K562 (cell line): ENCODE results near the gene SHISA7. TPM values are rescaled to one million over a fixed set of nuclear protein-coding genes. Genes with fewer than 3 reads are reported as not detected.
A peak's percentile ranks its signal among the peaks of the same experiment; 100 is the strongest.

Experiments
- ATAC-seq: fragments of 200-7000 bp; cut with Tn5 transposase; 3 replicates; pipeline ENCODE4 v1.9.1; 2020; ENCODE audit warnings: moderate library complexity
- BruUV-seq: library from RNA; stranded (reverse); fragments of 400-500 nt; replicated peaks from 2 replicates; lab custom pipeline; 2021; lab: Mats Ljungman, UMichigan
- CTCF ChIA-PET: fragments of 300-600 bp; formaldehyde crosslinking; extraction: SDS; loops from one replicate; lab custom pipeline; 2021; ENCODE audit warnings: low intra/inter-chr PET ratio; lab: Yijun Ruan, JAX
- POLR2A ChIA-PET: fragments of 300-600, 350-650 bp; sonication (Branson Sonifier 250); formaldehyde crosslinking; extraction: SDS; loops from one replicate; lab custom pipeline; 2021; ENCODE audit warnings: antibody characterized with exemption, inconsistent platforms; lab: Yijun Ruan, JAX
- DNase-seq, 4 experiments: peaks; one replicate each; pipeline versions ENCODE4 v3.0.0 to v3.0.0-alpha.2; 2011 to 2018; ENCODE audit warnings: low spot score in 3 of 4, mixed read lengths in 3 of 4; ENCODE audit errors: extremely low read depth in 1 of 4
- FAIRE-seq: peaks from 2 replicates; lab custom pipeline; 2011; peaks lifted over from hg19 to GRCh38; lab: Jason Lieb, UNC
- H2AFZ ChIP-seq: 2 replicates; pipeline ENCODE4 v1.6.0; 2011; ENCODE audit warnings: low read depth, low read length, control low read depth, inconsistent platforms
- H3K27ac ChIP-seq: fragments of 200-600 bp; 3 replicates; pipeline ENCODE4 v1.8.0; 2011; ENCODE audit warnings: low read depth, mild to moderate bottlenecking, control low read depth, inconsistent platforms, low read length, moderate library complexity, mixed read lengths; ENCODE audit errors: extremely low read depth
- H3K27me3 ChIP-seq, 2 experiments: fragments of 300-600 bp in 1 of 2; 2 replicates in 1 of 2; 3 replicates in 1 of 2; pipeline versions ENCODE4 v1.6.0 to v1.8.0; 2011; ENCODE audit warnings: inconsistent platforms in 2 of 2, low read length in 2 of 2, mild to moderate bottlenecking in 1 of 2, mixed read lengths in 1 of 2, moderate library complexity in 1 of 2; ENCODE audit not compliant: control insufficient read depth in 2 of 2, insufficient read depth in 2 of 2
- H3K36me3 ChIP-seq: fragments of 300-600 bp; 3 replicates; pipeline ENCODE4 v1.8.0; 2011; ENCODE audit warnings: mild to moderate bottlenecking, low read length, inconsistent platforms; ENCODE audit not compliant: control insufficient read depth, insufficient read depth
- H3K4me1 ChIP-seq, 2 experiments: fragments of 200-600 bp in 1 of 2; replicated peaks in 1 of 2; 2 replicates in 1 of 2; 3 replicates in 1 of 2; pipeline versions ENCODE4 v1.5.1 to v1.8.0; 2011; ENCODE audit warnings: inconsistent platforms in 2 of 2, low read length in 2 of 2, mild to moderate bottlenecking in 1 of 2, mixed read lengths in 1 of 2, moderate library complexity in 1 of 2; ENCODE audit not compliant: control insufficient read depth in 2 of 2, insufficient read depth in 2 of 2
- H3K4me2 ChIP-seq: 2 replicates; pipeline ENCODE4 v1.6.1; 2011; ENCODE audit warnings: low read length, control low read depth, inconsistent platforms, mixed read lengths; ENCODE audit not compliant: insufficient read depth
- H3K4me3 ChIP-seq: fragments of 200-600 bp; sonication (generic), shearing (Covaris generic); 2 replicates; pipeline ENCODE4 v1.5.1; 2016; ENCODE audit warnings: control low read depth, inconsistent platforms
- H3K79me2 ChIP-seq: fragments of 200-600 bp; 3 replicates; pipeline ENCODE4 v1.8.0; 2011; ENCODE audit warnings: low read length, inconsistent platforms; ENCODE audit not compliant: control insufficient read depth, insufficient read depth
- H3K9ac ChIP-seq, 2 experiments: 2 replicates each; pipeline versions ENCODE4 v1.6.0 to v1.6.1; 2011; ENCODE audit warnings: low read depth in 2 of 2, low read length in 2 of 2, control low read depth in 1 of 2, inconsistent platforms in 1 of 2, mild to moderate bottlenecking in 1 of 2, mixed read lengths in 1 of 2; ENCODE audit not compliant: insufficient read depth in 1 of 2
- H3K9me1 ChIP-seq: one replicate; pipeline ENCODE4 v1.6.0; 2011; ENCODE audit warnings: inconsistent platforms, mild to moderate bottlenecking, low read length, moderate library complexity; ENCODE audit not compliant: control insufficient read depth, insufficient read depth
- H3K9me3 ChIP-seq: replicated peaks from 2 replicates; pipeline ENCODE4 v1.5.1; 2011; ENCODE audit warnings: low read depth, low read length, inconsistent platforms; ENCODE audit not compliant: control insufficient read depth, insufficient read depth
- H4K20me1 ChIP-seq: replicated peaks from 2 replicates; pipeline ENCODE4 v1.6.1; 2011; ENCODE audit warnings: low read length, inconsistent platforms, mixed read lengths; ENCODE audit not compliant: control insufficient read depth, insufficient read depth
- HNRNPL ChIP-seq: fragments of 200-400 bp; formaldehyde crosslinking; IDR thresholded peaks from 2 replicates; pipeline ENCODE4 v1.6.1; 2017; ENCODE audit warnings: low read depth, mild to moderate bottlenecking, low read length
- IRF9 ChIP-seq: fragments of 450-650 bp; IDR thresholded peaks from 2 replicates; pipeline ENCODE4 v1.6.1; 2016; ENCODE audit warnings: missing biosample characterization, missing genetic modification characterization
- NR1H2 ChIP-seq: sonication (generic); formaldehyde crosslinking; IDR thresholded peaks from 2 replicates; pipeline ENCODE4 v1.4.0; 2020; ENCODE audit warnings: mild to moderate bottlenecking, missing genetic modification reagents
- POLR2G ChIP-seq: fragments of 200-400 bp; formaldehyde crosslinking; IDR thresholded peaks from 2 replicates; pipeline ENCODE4 v1.6.1; 2017; ENCODE audit warnings: low read depth, mild to moderate bottlenecking, antibody characterized with exemption, low read length, moderate library complexity
- ZBTB33 ChIP-seq: sonication (generic); formaldehyde crosslinking; IDR thresholded peaks from 2 replicates; pipeline ENCODE4 v1.8.1; 2023; ENCODE audit warnings: mild to moderate bottlenecking, missing genetic modification reagents
- WGBS: fragments of 100-300 bp; shearing (Covaris generic); methylation state at CpG from one replicate; pipeline ENCODE4 v1.1.6; 2016; ENCODE audit warnings: low coverage, mixed read lengths; ENCODE audit not compliant: insufficient coverage; ENCODE audit errors: missing lambda C conversion rate; 5-methylcytosine and 5-hydroxymethylcytosine counted together
- in situ Hi-C: fragments of 300-500 bp; cut with MboI; formaldehyde crosslinking; loops from 4 replicates; pipeline ENCODE4 v1.15.0; 2018; ENCODE audit warnings: inconsistent platforms, mixed read lengths
- intact Hi-C: fragments of 100-400 bp; cut with micrococcal nuclease; formaldehyde crosslinking; loops from 2 replicates; pipeline ENCODE4 v1.14.2; 2022
- polyA plus RNA-seq, 8 experiments: library from polyadenylated mRNA; depleted of rRNA in 4 of 8; stranded (reverse) in 5 of 8; unstranded in 3 of 8; fragments of >200 nt; fragmentation: Nextera tagmentation in 2 of 8; fragmentation: Illumina TruSeq in 1 of 8; extraction: Ambion mirVana in 2 of 8; extraction: Trizol in 1 of 8; gene quantifications; 2 replicates each; pipeline versions ENCODE4 v1.2.1 to v1.2.3, GENCODE V29; 2011 to 2014; ENCODE audit warnings: inconsistent platforms in 1 of 8, missing spikeins in 1 of 8
- total RNA-seq, 7 experiments: library from RNA; depleted of rRNA in 6 of 7; stranded (reverse); fragments of >200 nt in 6 of 7; fragmentation: Illumina TruSeq in 2 of 7; extraction: Trizol in 2 of 7; gene quantifications; 2 replicates each; pipeline versions ENCODE4 v1.2.1 to v1.2.3, GENCODE V29; 2011 to 2021; ENCODE audit warnings: low replicate concordance in 1 of 7

SHISA7 gene
- total and polyA plus RNA-seq, 9 of the 15 experiments (the other 6 are each of a cell fraction or from before 2014, with no cell fraction given), result 0.01 to 0.40 (median 0.07) TPM

GRCh38 chr19:55489711-55490477 lies 46.8 kb upstream of the SHISA7 start:
- FAIRE-seq (no peak), ATAC-seq (no peak), DNase-seq (no peak)
- Histone ChIP-seq H3K27me3 (peaks cover 0 to 4% of the 10 kb centered on the region in 2 experiments; a peak in 1 of 5 replicates), H3K36me3 (peaks cover 4% of the 10 kb centered on the region; the same call in 2 of the 3 replicates), H3K4me2 (no peak overlapping the region), H3K4me3 (no peak overlapping the region), H3K79me2 (peaks cover 12% of the 10 kb centered on the region; the same call in 2 of the 3 replicates), H3K9me1 (no peaks in the 10 kb centered on the region), H3K9ac (peak overlapping the region in 1 of 2 experiments; percentile 24; a peak in 2 of 4 replicates), H3K4me1 (peaks cover 37 to 88% of the 10 kb centered on the region in 2 experiments), H4K20me1 (no peaks in the 10 kb centered on the region), H2AFZ (no peak overlapping the region), H3K27ac (no peak overlapping the region), H3K9me3 (no peaks in the 10 kb centered on the region)
- ChIA-PET POLR2A (interaction anchor here (0.6 to 2.3 kb wide), 6 partner anchors 9 to 106 kb away, joined by 3 to 5 read pairs (median 3); partner anchors contain the start of gene TMEM238), CTCF (no interaction called here)
- in situ Hi-C loops, result no loop called here
- TF ChIP-seq NR1H2 (CRISPR knock-in tag), result no peak
- WGBS, result 57% methylated on average over 19 of the region's 21 CpGs
- BruUV-seq, result no TSS peak
- intact Hi-C loops, result no loop called here

- TF ChIP-seq POLR2G, result peak; percentile 76
- peak; percentile 78; the same call in 1 of the 2 replicates for TF ChIP-seq HNRNPL
- TF ChIP-seq ZBTB33 (CRISPR knock-in tag), result peak; percentile 96
- no peak for TF ChIP-seq IRF9
- ChIA-PET CTCF (no interaction called here), POLR2A (interaction anchor here (0.6 to 2.3 kb wide), 4 partner anchors 10 to 105 kb away, joined by 3 to 5 read pairs (median 3); partner anchors contain the start of gene TMEM238)
- no peak overlapping the region for H3K27ac ChIP-seq
- H4K20me1 ChIP-seq, result no peaks in the 10 kb centered on the region
- peaks cover 29 to 89% of the 10 kb centered on the region in 2 experiments for H3K4me1 ChIP-seq
- peak in 2 of 4 experiments; percentile 30 to 33 for DNase-seq
- no peak overlapping the region for H3K4me3 ChIP-seq
- in situ Hi-C loops, result no loop called here
- no TSS peak for BruUV-seq
- ATAC-seq, result no peak
- 81% methylated on average over 24 of the region's 36 CpGs for WGBS
- FAIRE-seq, result no peak
- H2AFZ ChIP-seq, result no peak overlapping the region
- H3K9me3 ChIP-seq, result no peaks in the 10 kb centered on the region
- peaks cover 0 to 4% of the 10 kb centered on the region in 2 experiments; a peak in 1 of 5 replicates for H3K27me3 ChIP-seq
- intact Hi-C loops, result no loop called here
- no peak overlapping the region for H3K4me2 ChIP-seq
- H3K9ac ChIP-seq, result peak overlapping the region in 1 of 2 experiments; percentile 81; a peak in 2 of 4 replicates
- H3K9me1 ChIP-seq, result no peaks in the 10 kb centered on the region
- peaks cover 5% of the 10 kb centered on the region; the same call in 2 of the 3 replicates for H3K36me3 ChIP-seq
- H3K79me2 ChIP-seq, result peaks cover 12% of the 10 kb centered on the region; the same call in 2 of the 3 replicates
Measured at GRCh38 chr19:55488986-55489710, 46.0 kb upstream of the SHISA7 start.
